K562 (cell line): ENCODE measurements around the gene CYTH4. TPM values are rescaled to one million over a fixed set of nuclear protein-coding genes. Genes with fewer than 3 reads are reported as not detected.

Source experiments
- ASH1L ChIP-seq: fragments of 450-650 bp; IDR thresholded peaks from 2 replicates; pipeline ENCODE4 v1.6.1; 2018; ENCODE audit warnings: borderline replicate concordance, mild to moderate bottlenecking, low read depth; ENCODE audit not compliant: partially characterized antibody
- BRD4 ChIP-seq: fragments of 200-600 bp; sonication (generic); IDR thresholded peaks from 2 replicates; pipeline ENCODE4 v1.6.1; 2017; ENCODE audit warnings: inconsistent platforms
- CHAMP1 ChIP-seq: fragments of 450-650 bp; IDR thresholded peaks from 2 replicates; pipeline ENCODE4 v1.6.1; 2016; ENCODE audit warnings: mild to moderate bottlenecking
- FOXJ2 ChIP-seq: fragments of 200-800 bp; sonication (Bioruptor generic); IDR thresholded peaks from 2 replicates; pipeline ENCODE4 v1.6.1; 2016; ENCODE audit warnings: missing genetic modification characterization, missing compliant biosample characterization
- HDAC6 ChIP-seq: IDR thresholded peaks from 2 replicates; pipeline ENCODE4 v1.6.1; 2012; ENCODE audit warnings: low read depth, mild to moderate bottlenecking, control low read depth, inconsistent platforms, low read length, moderate library complexity
- KLF13 ChIP-seq: fragments of 450-650 bp; IDR thresholded peaks from 2 replicates; pipeline ENCODE4 v1.6.1; 2016; ENCODE audit warnings: missing genetic modification characterization, low read depth, mild to moderate bottlenecking, missing compliant biosample characterization, moderate library complexity, borderline replicate concordance
- MXD1 ChIP-seq: fragments of 250-450 bp; sonication (Bioruptor Pico); IDR thresholded peaks from 2 replicates; pipeline ENCODE4 v1.8.0; 2021; ENCODE audit warnings: borderline replicate concordance, mild to moderate bottlenecking, moderate library complexity; ENCODE audit not compliant: poor library complexity, severe bottlenecking
- NELFE ChIP-seq: IDR thresholded peaks from 2 replicates; pipeline ENCODE4 v1.6.1; 2011; ENCODE audit warnings: mild to moderate bottlenecking; ENCODE audit not compliant: insufficient read depth, insufficient read length
- PHTF2 ChIP-seq: fragments of 250-450 bp; sonication (Bioruptor Pico); IDR thresholded peaks from 2 replicates; pipeline ENCODE4 v1.5.0; 2021; ENCODE audit warnings: mild to moderate bottlenecking
- POLR2AphosphoS2 ChIP-seq: IDR thresholded peaks from 2 replicates; pipeline ENCODE4 v1.6.1; 2012; ENCODE audit warnings: low read length, improper control_type of control experiment
- PTBP1 ChIP-seq: fragments of 200-400 bp; formaldehyde crosslinking; IDR thresholded peaks from 2 replicates; pipeline ENCODE4 v1.6.1; 2017; ENCODE audit warnings: low read depth, low read length
- SMAD1 ChIP-seq: fragments of 150-350 bp; IDR thresholded peaks from 2 replicates; pipeline ENCODE4 v1.6.1; 2014; ENCODE audit warnings: low read length, low read depth; ENCODE audit not compliant: partially characterized antibody
- SMAD2 ChIP-seq: fragments of 150-350 bp; IDR thresholded peaks from 2 replicates; pipeline ENCODE4 v1.6.1; 2014; ENCODE audit warnings: low read depth, mild to moderate bottlenecking, low read length
- XRCC3 ChIP-seq: fragments of 450-650 bp; IDR thresholded peaks from 2 replicates; pipeline ENCODE4 v1.6.1; 2017; ENCODE audit warnings: mild to moderate bottlenecking, moderate library complexity
- ZBTB1 ChIP-seq: sonication (generic); formaldehyde crosslinking; IDR thresholded peaks from 2 replicates; pipeline ENCODE4 v1.8.1; 2023; ENCODE audit warnings: missing genetic modification reagents, low read depth, mild to moderate bottlenecking, borderline replicate concordance
- ZNF57 ChIP-seq: fragments of 450-650 bp; formaldehyde crosslinking; IDR thresholded peaks from 2 replicates; pipeline ENCODE4 v1.4.0; 2020; ENCODE audit warnings: mild to moderate bottlenecking, moderate library complexity
- ZNF75A ChIP-seq: fragments of 450-650 bp; formaldehyde crosslinking; IDR thresholded peaks from 2 replicates; pipeline ENCODE4 v1.4.0; 2020; ENCODE audit warnings: mild to moderate bottlenecking
- polyA plus RNA-seq, 8 experiments: library from polyadenylated mRNA; depleted of rRNA in 4 of 8; stranded (reverse) in 5 of 8; unstranded in 3 of 8; fragments of >200 nt; fragmentation: Nextera tagmentation in 2 of 8; fragmentation: Illumina TruSeq in 1 of 8; extraction: Ambion mirVana in 2 of 8; extraction: Trizol in 1 of 8; gene quantifications; 2 replicates each; pipeline versions ENCODE4 v1.2.1 to v1.2.3, GENCODE V29; 2011 to 2014; ENCODE audit warnings: inconsistent platforms in 1 of 8, missing spikeins in 1 of 8
- total RNA-seq, 7 experiments: library from RNA; depleted of rRNA in 6 of 7; stranded (reverse); fragments of >200 nt in 6 of 7; fragmentation: Illumina TruSeq in 2 of 7; extraction: Trizol in 2 of 7; gene quantifications; 2 replicates each; pipeline versions ENCODE4 v1.2.1 to v1.2.3, GENCODE V29; 2011 to 2021; ENCODE audit warnings: low replicate concordance in 1 of 7
- TF ChIP-seq, protein P1 (sequence below): fragments of 450-650 bp; IDR thresholded peaks from 2 replicates; pipeline ENCODE4 v1.7.0; 2016; ENCODE audit warnings: borderline replicate concordance
- TF ChIP-seq, protein P2 (sequence below): fragments of 450-650 bp; formaldehyde crosslinking; IDR thresholded peaks from 2 replicates; pipeline ENCODE4 v1.4.0; 2020; ENCODE audit warnings: mild to moderate bottlenecking
- TF ChIP-seq, protein P3 (sequence below): sonication (generic); formaldehyde crosslinking; IDR thresholded peaks from 2 replicates; pipeline ENCODE4 v1.8.1; 2022; ENCODE audit warnings: missing genetic modification reagents
- TF ChIP-seq, protein P4 (sequence below): fragments of 450-650 bp; formaldehyde crosslinking; IDR thresholded peaks from 2 replicates; pipeline ENCODE4 v1.4.0; 2020; ENCODE audit warnings: mild to moderate bottlenecking, moderate library complexity

Gene CYTH4
- total and polyA plus RNA-seq, 9 of the 15 experiments (the other 6 are each of a cell fraction or from before 2014, with no cell fraction given) = 0.03 to 2.0 (median 0.61) TPM; not detected in 1

DNA sequence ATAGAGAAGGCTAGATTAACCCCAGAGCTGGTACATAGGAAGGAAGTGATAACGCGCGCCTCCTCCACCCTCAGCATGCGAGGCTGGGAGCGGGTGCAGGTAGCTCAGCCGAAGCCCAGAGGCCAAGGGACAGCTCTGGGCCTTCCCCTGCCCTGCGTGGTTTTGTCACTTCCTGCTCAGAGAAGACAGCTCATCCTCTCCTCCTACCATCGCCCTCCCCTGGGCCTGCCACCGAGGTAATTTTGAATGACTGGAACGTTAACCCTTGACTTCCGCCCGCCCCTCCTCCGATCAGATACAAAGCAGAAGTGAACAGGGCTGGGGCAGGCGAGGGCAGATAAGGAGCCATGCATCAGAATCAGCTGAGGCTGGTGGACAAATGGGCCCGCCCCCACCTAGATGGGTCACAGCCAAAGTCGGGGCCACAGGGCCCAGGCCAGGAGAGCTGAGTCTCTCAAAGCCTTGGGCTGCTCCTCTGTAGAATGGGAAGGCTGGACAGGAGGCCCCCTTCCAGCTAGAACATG lies 39.9 kb upstream of the CYTH4 start (continued):
- TF ChIP-seq, protein P1, sequence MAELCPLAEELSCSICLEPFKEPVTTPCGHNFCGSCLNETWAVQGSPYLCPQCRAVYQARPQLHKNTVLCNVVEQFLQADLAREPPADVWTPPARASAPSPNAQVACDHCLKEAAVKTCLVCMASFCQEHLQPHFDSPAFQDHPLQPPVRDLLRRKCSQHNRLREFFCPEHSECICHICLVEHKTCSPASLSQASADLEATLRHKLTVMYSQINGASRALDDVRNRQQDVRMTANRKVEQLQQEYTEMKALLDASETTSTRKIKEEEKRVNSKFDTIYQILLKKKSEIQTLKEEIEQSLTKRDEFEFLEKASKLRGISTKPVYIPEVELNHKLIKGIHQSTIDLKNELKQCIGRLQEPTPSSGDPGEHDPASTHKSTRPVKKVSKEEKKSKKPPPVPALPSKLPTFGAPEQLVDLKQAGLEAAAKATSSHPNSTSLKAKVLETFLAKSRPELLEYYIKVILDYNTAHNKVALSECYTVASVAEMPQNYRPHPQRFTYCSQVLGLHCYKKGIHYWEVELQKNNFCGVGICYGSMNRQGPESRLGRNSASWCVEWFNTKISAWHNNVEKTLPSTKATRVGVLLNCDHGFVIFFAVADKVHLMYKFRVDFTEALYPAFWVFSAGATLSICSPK = no peak
- TF ChIP-seq XRCC3 (no peak), ZNF75A (no peak), SMAD1 (no peak), PTBP1 (no peak), POLR2AphosphoS2 (peak; percentile 30; the same call in 1 of the 2 replicates), BRD4 (no peak), KLF13 (peak; percentile 65; the same call in 1 of the 2 replicates), NELFE (no peak), ASH1L (no peak), MXD1 (CRISPR knock-in tag) (no peak), CHAMP1 (no peak), PHTF2 (CRISPR knock-in tag) (no peak), ZBTB1 (CRISPR knock-in tag) (no peak), FOXJ2 (tag) (no peak), SMAD2 (no peak), ZNF57 (no peak), HDAC6 (no peak)
- TF ChIP-seq, protein P2, sequence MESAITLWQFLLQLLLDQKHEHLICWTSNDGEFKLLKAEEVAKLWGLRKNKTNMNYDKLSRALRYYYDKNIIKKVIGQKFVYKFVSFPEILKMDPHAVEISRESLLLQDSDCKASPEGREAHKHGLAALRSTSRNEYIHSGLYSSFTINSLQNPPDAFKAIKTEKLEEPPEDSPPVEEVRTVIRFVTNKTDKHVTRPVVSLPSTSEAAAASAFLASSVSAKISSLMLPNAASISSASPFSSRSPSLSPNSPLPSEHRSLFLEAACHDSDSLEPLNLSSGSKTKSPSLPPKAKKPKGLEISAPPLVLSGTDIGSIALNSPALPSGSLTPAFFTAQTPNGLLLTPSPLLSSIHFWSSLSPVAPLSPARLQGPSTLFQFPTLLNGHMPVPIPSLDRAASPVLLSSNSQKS = no peak
- TF ChIP-seq, protein P3, sequence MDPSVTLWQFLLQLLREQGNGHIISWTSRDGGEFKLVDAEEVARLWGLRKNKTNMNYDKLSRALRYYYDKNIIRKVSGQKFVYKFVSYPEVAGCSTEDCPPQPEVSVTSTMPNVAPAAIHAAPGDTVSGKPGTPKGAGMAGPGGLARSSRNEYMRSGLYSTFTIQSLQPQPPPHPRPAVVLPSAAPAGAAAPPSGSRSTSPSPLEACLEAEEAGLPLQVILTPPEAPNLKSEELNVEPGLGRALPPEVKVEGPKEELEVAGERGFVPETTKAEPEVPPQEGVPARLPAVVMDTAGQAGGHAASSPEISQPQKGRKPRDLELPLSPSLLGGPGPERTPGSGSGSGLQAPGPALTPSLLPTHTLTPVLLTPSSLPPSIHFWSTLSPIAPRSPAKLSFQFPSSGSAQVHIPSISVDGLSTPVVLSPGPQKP = no peak
- TF ChIP-seq, protein P4, sequence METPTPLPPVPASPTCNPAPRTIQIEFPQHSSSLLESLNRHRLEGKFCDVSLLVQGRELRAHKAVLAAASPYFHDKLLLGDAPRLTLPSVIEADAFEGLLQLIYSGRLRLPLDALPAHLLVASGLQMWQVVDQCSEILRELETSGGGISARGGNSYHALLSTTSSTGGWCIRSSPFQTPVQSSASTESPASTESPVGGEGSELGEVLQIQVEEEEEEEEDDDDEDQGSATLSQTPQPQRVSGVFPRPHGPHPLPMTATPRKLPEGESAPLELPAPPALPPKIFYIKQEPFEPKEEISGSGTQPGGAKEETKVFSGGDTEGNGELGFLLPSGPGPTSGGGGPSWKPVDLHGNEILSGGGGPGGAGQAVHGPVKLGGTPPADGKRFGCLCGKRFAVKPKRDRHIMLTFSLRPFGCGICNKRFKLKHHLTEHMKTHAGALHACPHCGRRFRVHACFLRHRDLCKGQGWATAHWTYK (CRISPR knock-in tag) = 0 out of 2 replicates have a peak, but pooled peaks have one; percentile 39
